Measurements from ENCODE around the gene PSRC1. TPM values are rescaled to one million over a fixed set of nuclear protein-coding genes. Genes with fewer than 3 reads are reported as not detected.
"Not testable (repeated sequence)": the region's sequence is repeated elsewhere in the genome, so short reads cannot be mapped to it uniquely, and the experiment has no call there.

Gene PSRC1
- total RNA-seq, 5 donors from 2014 or later (not counting 1 experiment from before 2014, with no cell fraction given), result 0.35 to 1.6 (median 0.72) TPM

- Histone ChIP-seq H3K4me3 (ENCODE audit: control insufficient read depth in 1 of 2, extremely low read depth in 1 of 2, low read length in 1 of 2) (no peak within 1 kb of the TSS), H3K9me3 (no peaks in the 10 kb centered on the region), H3K4me1 (ENCODE audit: control insufficient read depth in 1 of 2, extremely low read depth in 1 of 2, insufficient read depth in 2 of 2, low read length in 2 of 2) (no peaks in the 10 kb centered on the region), H3K27me3 (replicated peaks in 1 of 2; ENCODE audit: control insufficient read depth in 2 of 2, extremely low read depth in 1 of 2, insufficient read depth in 2 of 2, low read length in 1 of 2) (peaks cover 0 to 19% of the 10 kb centered on the region in 2 experiments), H3K36me3 (ENCODE audit: control insufficient read depth in 2 of 2, extremely low read depth in 1 of 2, insufficient read depth in 1 of 2, low read length in 1 of 2) (no peaks in the 10 kb centered on the region), H3K27ac (ENCODE audit: low read length) (no peak within 1 kb of the TSS)
- Mint-ChIP-seq H3K9me3 (no peaks in the 10 kb centered on the region), H3K4me1 (no peaks in the 10 kb centered on the region), H3K36me3 (no peaks in the 10 kb centered on the region), H3K4me3 (no peak within 1 kb of the TSS), H3K27me3 (peaks cover 14 to 20% of the 10 kb centered on the region in 2 donors), H3K27ac (no peak within 1 kb of the TSS)
- CTCF ChIA-PET, result no interaction called here
- ATAC-seq (replicated peaks in 1 of 4) (no peak), DNase-seq (no peak)
- WGBS (ENCODE audit: insufficient coverage), result 20% methylated on average over 1 of the region's 7 CpGs
- POLR2A ChIA-PET, result interaction anchor here in 1 of 2 donors (0.6 kb wide), 1 partner anchor 94 kb away, joined by 3 read pairs; no protein-coding TSS in a partner anchor
Observed at GRCh38 chr1:109306832-109307273, 23.9 kb upstream of the PSRC1 start, which contains the start of gene MYBPHL. TSS of gene MYBPHL (minus strand) at chr1:109307011. CDS start at chr1:109306991, 20 bp downstream.

- H3K4me3 ChIP-seq (ENCODE audit: control insufficient read depth in 1 of 2, extremely low read depth in 1 of 2, low read length in 1 of 2); H3K4me1 Mint-ChIP-seq; CTCF ChIA-PET; H3K4me1 ChIP-seq (ENCODE audit: control insufficient read depth in 1 of 2, extremely low read depth in 1 of 2, insufficient read depth in 2 of 2, low read length in 2 of 2); POLR2A ChIA-PET; H3K9me3 Mint-ChIP-seq; H3K9me3 ChIP-seq; H3K27ac Mint-ChIP-seq; H3K36me3 Mint-ChIP-seq; H3K27ac ChIP-seq (ENCODE audit: low read length); ATAC-seq (replicated peaks in 1 of 4); H3K36me3 ChIP-seq (ENCODE audit: control insufficient read depth in 2 of 2, extremely low read depth in 1 of 2, insufficient read depth in 1 of 2, low read length in 1 of 2); DNase-seq; H3K4me3 Mint-ChIP-seq: not testable (repeated sequence)
- WGBS (ENCODE audit: insufficient coverage), result 81% methylated on average over 4 of the region's 10 CpGs
- peaks cover 14 to 20% of the 10 kb centered on the region in 2 donors for H3K27me3 Mint-ChIP-seq
- H3K27me3 ChIP-seq (replicated peaks in 1 of 2; ENCODE audit: control insufficient read depth in 2 of 2, extremely low read depth in 1 of 2, insufficient read depth in 2 of 2, low read length in 1 of 2), result peaks cover 0 to 19% of the 10 kb centered on the region in 2 experiments
Observed at GRCh38 chr1:109305991-109306390, 23.0 kb upstream of the PSRC1 start.

GRCh38 chr1:109304226-109304920, 21.4 kb upstream of the PSRC1 start:
- H3K4me3 Mint-ChIP-seq, result no peak overlapping the region
- ChIA-PET POLR2A (no interaction called here), CTCF (no interaction called here)
- 76% methylated on average over 3 of the region's 8 CpGs for WGBS (ENCODE audit: insufficient coverage)
- Histone ChIP-seq H3K4me1 (ENCODE audit: control insufficient read depth in 1 of 2, extremely low read depth in 1 of 2, insufficient read depth in 2 of 2, low read length in 2 of 2) (no peaks in the 10 kb centered on the region), H3K9me3 (no peaks in the 10 kb centered on the region), H3K4me3 (ENCODE audit: control insufficient read depth in 1 of 2, extremely low read depth in 1 of 2, low read length in 1 of 2) (no peak overlapping the region), H3K27me3 (replicated peaks in 1 of 2; ENCODE audit: control insufficient read depth in 2 of 2, extremely low read depth in 1 of 2, insufficient read depth in 2 of 2, low read length in 1 of 2) (peaks cover 0 to 26% of the 10 kb centered on the region in 2 experiments), H3K36me3 (ENCODE audit: control insufficient read depth in 2 of 2, extremely low read depth in 1 of 2, insufficient read depth in 1 of 2, low read length in 1 of 2) (no peaks in the 10 kb centered on the region), H3K27ac (ENCODE audit: low read length) (no peak overlapping the region)
- ATAC-seq (replicated peaks in 1 of 4) (no peak), DNase-seq (no peak)
- H3K27ac Mint-ChIP-seq, result no peak overlapping the region
- H3K36me3 Mint-ChIP-seq, result no peaks in the 10 kb centered on the region
- H3K9me3 Mint-ChIP-seq, result no peaks in the 10 kb centered on the region
- no peaks in the 10 kb centered on the region for H3K4me1 Mint-ChIP-seq
- peaks cover 13 to 21% of the 10 kb centered on the region in 2 donors for H3K27me3 Mint-ChIP-seq

- no peaks in the 10 kb centered on the region for H3K4me1 ChIP-seq (ENCODE audit: control insufficient read depth in 1 of 2, extremely low read depth in 1 of 2, insufficient read depth in 2 of 2, low read length in 2 of 2)
- 69% methylated on average over 4 of the region's 5 CpGs for WGBS (ENCODE audit: insufficient coverage)
- no peak overlapping the region for H3K27ac ChIP-seq (ENCODE audit: low read length)
- H3K27me3 ChIP-seq (replicated peaks in 1 of 2; ENCODE audit: control insufficient read depth in 2 of 2, extremely low read depth in 1 of 2, insufficient read depth in 2 of 2, low read length in 1 of 2), result peaks cover 0 to 35% of the 10 kb centered on the region in 2 experiments
- H3K36me3 Mint-ChIP-seq, result no peaks in the 10 kb centered on the region
- CTCF ChIA-PET, result no interaction called here
- H3K27me3 Mint-ChIP-seq, result peaks cover 4 to 21% of the 10 kb centered on the region in 2 donors
- ATAC-seq (replicated peaks in 1 of 4), result no peak
- no peaks in the 10 kb centered on the region for H3K36me3 ChIP-seq (ENCODE audit: control insufficient read depth in 2 of 2, extremely low read depth in 1 of 2, insufficient read depth in 1 of 2, low read length in 1 of 2)
- no peak overlapping the region for H3K4me3 Mint-ChIP-seq
- no peak for DNase-seq
- H3K9me3 Mint-ChIP-seq, result no peaks in the 10 kb centered on the region
- H3K27ac Mint-ChIP-seq, result no peak overlapping the region
- no peaks in the 10 kb centered on the region for H3K4me1 Mint-ChIP-seq
- POLR2A ChIA-PET, result no interaction called here
- no peaks in the 10 kb centered on the region for H3K9me3 ChIP-seq
- H3K4me3 ChIP-seq (ENCODE audit: control insufficient read depth in 1 of 2, extremely low read depth in 1 of 2, low read length in 1 of 2), result no peak overlapping the region
Observed at GRCh38 chr1:109301874-109302273, 18.9 kb upstream of the PSRC1 start.

- no peak for DNase-seq
- Mint-ChIP-seq H3K36me3 (no peaks in the 10 kb centered on the region), H3K4me3 (no peak overlapping the region), H3K27ac (no peak overlapping the region), H3K4me1 (no peaks in the 10 kb centered on the region), H3K27me3 (peaks cover 5 to 27% of the 10 kb centered on the region in 2 donors), H3K9me3 (no peaks in the 10 kb centered on the region)
- H3K4me1 ChIP-seq (ENCODE audit: control insufficient read depth in 1 of 2, extremely low read depth in 1 of 2, insufficient read depth in 2 of 2, low read length in 2 of 2), result no peaks in the 10 kb centered on the region
- H3K27ac ChIP-seq (ENCODE audit: low read length), result no peak overlapping the region
- no peak overlapping the region for H3K4me3 ChIP-seq (ENCODE audit: control insufficient read depth in 1 of 2, extremely low read depth in 1 of 2, low read length in 1 of 2)
- H3K9me3 ChIP-seq, result no peaks in the 10 kb centered on the region
- CTCF ChIA-PET, result no interaction called here
- peaks cover 0 to 41% of the 10 kb centered on the region in 2 experiments for H3K27me3 ChIP-seq (replicated peaks in 1 of 2; ENCODE audit: control insufficient read depth in 2 of 2, extremely low read depth in 1 of 2, insufficient read depth in 2 of 2, low read length in 1 of 2)
- H3K36me3 ChIP-seq (ENCODE audit: control insufficient read depth in 2 of 2, extremely low read depth in 1 of 2, insufficient read depth in 1 of 2, low read length in 1 of 2), result no peaks in the 10 kb centered on the region
- WGBS (ENCODE audit: insufficient coverage), result 72% methylated on average over 11 of the region's 16 CpGs
- POLR2A ChIA-PET, result no interaction called here
- ATAC-seq (replicated peaks in 1 of 4), result no peak
Observed at GRCh38 chr1:109300650-109301151, 17.8 kb upstream of the PSRC1 start.

GRCh38 chr1:109299558-109300343, 16.8 kb upstream of the PSRC1 start:
- no peaks in the 10 kb centered on the region for H3K9me3 ChIP-seq
- ATAC-seq (replicated peaks in 1 of 4) (no peak), DNase-seq (no peak)
- Mint-ChIP-seq H3K9me3 (no peaks in the 10 kb centered on the region), H3K36me3 (no peaks in the 10 kb centered on the region), H3K27ac (peak overlapping the region in 1 of 2 donors; percentile 20), H3K4me1 (no peaks in the 10 kb centered on the region), H3K27me3 (peaks cover 8 to 29% of the 10 kb centered on the region in 2 donors), H3K4me3 (no peak overlapping the region)
- H3K27me3 ChIP-seq (replicated peaks in 1 of 2; ENCODE audit: control insufficient read depth in 2 of 2, extremely low read depth in 1 of 2, insufficient read depth in 2 of 2, low read length in 1 of 2), result peaks cover 0 to 40% of the 10 kb centered on the region in 2 experiments
- ChIA-PET POLR2A (no interaction called here), CTCF (no interaction called here)
- no peaks in the 10 kb centered on the region for H3K4me1 ChIP-seq (ENCODE audit: control insufficient read depth in 1 of 2, extremely low read depth in 1 of 2, insufficient read depth in 2 of 2, low read length in 2 of 2)
- H3K36me3 ChIP-seq (ENCODE audit: control insufficient read depth in 2 of 2, extremely low read depth in 1 of 2, insufficient read depth in 1 of 2, low read length in 1 of 2), result no peaks in the 10 kb centered on the region
- no peak overlapping the region for H3K4me3 ChIP-seq (ENCODE audit: control insufficient read depth in 1 of 2, extremely low read depth in 1 of 2, low read length in 1 of 2)
- 88% methylated on average over 17 of the region's 20 CpGs for WGBS (ENCODE audit: insufficient coverage)
- H3K27ac ChIP-seq (ENCODE audit: low read length), result no peak overlapping the region

Data from T-cell (primary cell).